Colonic mucosa (tissue), 4 donors: ENCODE results near the gene SMURF2. TPM values are rescaled to one million over a fixed set of nuclear protein-coding genes. Genes with fewer than 3 reads are reported as not detected.

Source experiments
- DNase-seq: peaks from one replicate; pipeline ENCODE4 v3.0.0-alpha.2; 2020
- H3K27ac ChIP-seq: fragments of 200-600 bp; one replicate; pipeline ENCODE4 v1.8.0; 2021
- H3K27me3 ChIP-seq: fragments of 200-600 bp; one replicate; pipeline ENCODE4 v1.8.0; 2021
- H3K36me3 ChIP-seq: fragments of 200-600 bp; one replicate; pipeline ENCODE4 v1.8.0; 2021
- H3K4me1 ChIP-seq: fragments of 200-600 bp; one replicate; pipeline ENCODE4 v1.8.0; 2021; ENCODE audit warnings: mild to moderate bottlenecking
- H3K4me3 ChIP-seq: fragments of 200-600 bp; one replicate; pipeline ENCODE4 v1.8.0; 2021
- H3K9ac ChIP-seq, 2 donors: one replicate each; pipeline ENCODE4 v1.7.0; 2013; ENCODE audit warnings: control low read depth in 2 of 2, low read depth in 2 of 2, low read length in 2 of 2
- H3K9me3 ChIP-seq: fragments of 200-600 bp; one replicate; pipeline ENCODE4 v1.8.0; 2021
- intact Hi-C: fragments of 100-400 bp; cut with DNase I; formaldehyde crosslinking; loops from one replicate; pipeline ENCODE4 v1.14.1; 2022
- total RNA-seq, 2 donors: library from RNA; stranded (reverse); fragmentation: NEBNext Ultra II Directional in 1 of 2; extraction: Animal tissue kit (Norgen Biotek cat#: 25700) in 1 of 2; gene quantifications; one replicate each; pipeline ENCODE4 v1.2.1, GENCODE V29; 2021
- TF ChIP-seq, protein P1 (sequence below): fragments of 200-600 bp; IDR thresholded peaks from one replicate; pipeline ENCODE4 v1.8.0; 2022; ENCODE audit warnings: antibody characterized with exemption, mild to moderate bottlenecking
- donor health status: healthy.
- donor health status: DM: no; HTN: no; CAD: no.
- donor health status: DM: no; HTN: no; CAD: no.

The SMURF2 gene
- total RNA-seq, 2 donors from 2014 or later, result 10.6 to 18.6 TPM

DNA sequence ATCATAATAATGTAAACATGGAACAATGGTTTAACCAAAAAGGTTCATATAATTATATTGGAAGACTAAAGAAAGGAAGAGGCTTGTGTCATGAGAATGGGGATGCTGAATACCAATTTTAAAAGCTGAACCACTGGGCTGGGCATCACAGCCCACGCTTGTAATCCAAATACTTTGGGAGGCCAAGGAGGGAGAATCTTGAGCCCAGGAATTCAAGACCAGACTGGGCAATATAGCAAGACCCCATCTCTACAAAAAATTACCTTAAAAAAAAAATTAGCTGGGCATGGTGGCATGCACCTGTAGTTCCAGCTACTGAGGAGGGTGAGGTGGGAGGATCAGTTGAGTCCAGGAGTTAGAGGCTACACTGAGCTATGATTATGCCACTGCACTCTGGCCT, 65.1 kb downstream of the SMURF2 start:
- intact Hi-C loops, result loop anchor here (10.0 kb wide), 1 partner anchor 48 kb away; no protein-coding TSS in a partner anchor

DNA sequence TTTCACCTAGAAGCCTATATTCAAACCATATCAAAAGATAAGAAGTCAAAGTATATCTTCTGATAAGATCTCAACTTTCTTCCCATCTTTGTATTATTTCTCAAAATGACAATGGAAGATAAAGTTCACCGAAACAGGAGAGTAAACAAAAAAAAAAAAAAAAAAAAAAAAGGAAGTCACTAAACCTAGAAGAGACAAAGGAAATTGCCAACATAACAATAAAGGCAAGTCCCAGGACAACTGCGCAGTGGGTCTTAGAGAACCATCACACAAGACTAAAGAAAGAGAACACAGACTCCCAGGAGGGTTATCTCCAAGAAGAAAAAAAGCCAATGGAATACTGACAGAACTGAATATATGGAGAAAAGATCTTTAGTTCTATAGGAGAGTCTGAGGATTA, 65.7 kb downstream of the SMURF2 start:
- Histone ChIP-seq H3K36me3 (no peaks in the 10 kb centered on the region), H3K4me1 (no peaks in the 10 kb centered on the region), H3K27ac (no peak overlapping the region), H3K4me3 (no peak overlapping the region), H3K9ac (no peak overlapping the region), H3K9me3 (no peaks in the 10 kb centered on the region), H3K27me3 (no peaks in the 10 kb centered on the region)
- DNase-seq, result no peak
- TF ChIP-seq, protein P1, sequence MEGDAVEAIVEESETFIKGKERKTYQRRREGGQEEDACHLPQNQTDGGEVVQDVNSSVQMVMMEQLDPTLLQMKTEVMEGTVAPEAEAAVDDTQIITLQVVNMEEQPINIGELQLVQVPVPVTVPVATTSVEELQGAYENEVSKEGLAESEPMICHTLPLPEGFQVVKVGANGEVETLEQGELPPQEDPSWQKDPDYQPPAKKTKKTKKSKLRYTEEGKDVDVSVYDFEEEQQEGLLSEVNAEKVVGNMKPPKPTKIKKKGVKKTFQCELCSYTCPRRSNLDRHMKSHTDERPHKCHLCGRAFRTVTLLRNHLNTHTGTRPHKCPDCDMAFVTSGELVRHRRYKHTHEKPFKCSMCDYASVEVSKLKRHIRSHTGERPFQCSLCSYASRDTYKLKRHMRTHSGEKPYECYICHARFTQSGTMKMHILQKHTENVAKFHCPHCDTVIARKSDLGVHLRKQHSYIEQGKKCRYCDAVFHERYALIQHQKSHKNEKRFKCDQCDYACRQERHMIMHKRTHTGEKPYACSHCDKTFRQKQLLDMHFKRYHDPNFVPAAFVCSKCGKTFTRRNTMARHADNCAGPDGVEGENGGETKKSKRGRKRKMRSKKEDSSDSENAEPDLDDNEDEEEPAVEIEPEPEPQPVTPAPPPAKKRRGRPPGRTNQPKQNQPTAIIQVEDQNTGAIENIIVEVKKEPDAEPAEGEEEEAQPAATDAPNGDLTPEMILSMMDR, result no peak
- intact Hi-C loops, result loop anchor here (10.0 kb wide), 1 partner anchor 48 kb away; no protein-coding TSS in a partner anchor

More for the DNA sequence above, 65.1 kb downstream of the SMURF2 start:
- no peak for DNase-seq
- H3K9ac ChIP-seq, result no peak overlapping the region
- no peaks in the 10 kb centered on the region for H3K9me3 ChIP-seq
- H3K4me3 ChIP-seq, result no peak overlapping the region
- H3K27me3 ChIP-seq, result no peaks in the 10 kb centered on the region
- H3K36me3 ChIP-seq, result no peaks in the 10 kb centered on the region
- H3K4me1 ChIP-seq, result no peaks in the 10 kb centered on the region
- H3K27ac ChIP-seq, result no peak overlapping the region
- TF ChIP-seq, protein P1, result no peak

DNA sequence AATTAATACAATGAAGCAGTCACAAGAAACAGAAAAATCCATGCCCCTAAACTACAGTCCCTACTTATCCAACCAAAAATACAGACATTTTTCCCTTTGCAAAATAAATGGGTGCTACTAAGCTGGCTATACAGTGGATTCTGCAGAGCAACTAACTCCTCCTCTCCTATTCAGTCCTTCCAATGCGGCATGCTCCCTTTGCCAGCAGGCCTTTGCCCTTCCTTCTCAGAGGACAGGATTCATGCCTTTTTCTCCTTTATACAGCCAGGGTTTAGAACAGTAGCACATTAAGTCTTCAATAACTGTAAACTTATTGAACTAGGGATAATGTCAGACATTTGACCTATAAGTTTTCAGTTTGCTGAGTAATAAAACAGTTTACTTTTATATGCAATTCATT, 70.2 kb downstream of the SMURF2 start:
- intact Hi-C loops, result loop anchor here (10.0 kb wide), 1 partner anchor 53 kb away; no protein-coding TSS in a partner anchor
- H3K4me1 ChIP-seq, result no peaks in the 10 kb centered on the region
- no peak overlapping the region for H3K9ac ChIP-seq
- TF ChIP-seq, protein P1, result no peak
- H3K27ac ChIP-seq, result no peak overlapping the region
- no peaks in the 10 kb centered on the region for H3K9me3 ChIP-seq
- no peak for DNase-seq
- H3K4me3 ChIP-seq, result no peak overlapping the region
- no peaks in the 10 kb centered on the region for H3K36me3 ChIP-seq
- H3K27me3 ChIP-seq, result no peaks in the 10 kb centered on the region

DNA sequence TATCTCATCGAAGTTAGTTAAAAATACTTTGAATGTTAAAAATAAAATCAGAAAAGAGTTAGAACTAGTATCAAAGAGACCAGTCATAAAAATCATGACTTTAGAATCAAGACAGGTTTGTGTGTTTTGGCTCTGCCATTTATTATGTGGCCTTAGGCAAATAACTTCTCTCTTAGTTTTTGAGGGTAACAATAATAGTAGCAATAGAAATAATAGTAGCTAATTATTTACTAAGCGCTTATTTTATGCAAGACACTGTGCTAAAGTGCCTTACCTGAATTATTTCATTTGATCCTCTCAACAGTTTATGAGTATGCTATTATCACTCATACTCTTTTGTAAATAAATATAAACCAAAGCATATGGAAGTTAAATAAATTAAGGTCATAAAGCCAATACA, 77.0 kb downstream of the SMURF2 start:
- Histone ChIP-seq H3K9me3 (no peaks in the 10 kb centered on the region), H3K4me1 (no peaks in the 10 kb centered on the region), H3K9ac (no peak overlapping the region), H3K27ac (no peak overlapping the region), H3K27me3 (no peaks in the 10 kb centered on the region), H3K36me3 (peaks cover 4% of the 10 kb centered on the region), H3K4me3 (no peak overlapping the region)
- TF ChIP-seq, protein P1, result no peak
- DNase-seq, result no peak
- intact Hi-C loops, result no loop called here

DNA sequence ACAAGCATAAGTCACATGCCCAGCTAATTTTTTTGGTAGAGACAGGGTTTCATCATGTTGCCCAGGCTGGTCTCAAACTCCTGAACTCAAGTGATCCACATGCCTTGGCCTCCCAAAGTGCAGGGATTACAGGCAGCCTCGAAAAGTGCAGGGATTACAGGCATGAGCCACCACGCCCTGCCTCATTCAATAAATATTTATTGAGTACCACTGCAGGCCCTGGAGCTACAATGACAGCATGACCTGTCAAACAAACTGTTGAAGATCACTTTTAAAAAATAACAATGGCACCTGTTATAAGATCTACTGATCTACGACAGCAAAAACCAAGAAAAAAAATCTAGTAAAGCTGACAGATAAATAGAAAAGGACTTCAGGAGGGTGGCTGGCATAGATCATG, 79.1 kb downstream of the SMURF2 start:
- no peaks in the 10 kb centered on the region for H3K27me3 ChIP-seq
- intact Hi-C loops, result no loop called here
- H3K4me3 ChIP-seq, result no peak overlapping the region
- no peaks in the 10 kb centered on the region for H3K9me3 ChIP-seq
- H3K27ac ChIP-seq, result no peak overlapping the region
- H3K4me1 ChIP-seq, result no peaks in the 10 kb centered on the region
- H3K9ac ChIP-seq, result no peak overlapping the region
- no peak for DNase-seq
- TF ChIP-seq, protein P1, result no peak
- peaks cover 4% of the 10 kb centered on the region for H3K36me3 ChIP-seq
